ENCODE results near the gene ATP5F1C. TPM values are rescaled to one million over a fixed set of nuclear protein-coding genes. Genes with fewer than 3 reads are reported as not detected.

ATP5F1C gene
- total RNA-seq, 1 experiment from 2014 or later: 167 TPM

DNA sequence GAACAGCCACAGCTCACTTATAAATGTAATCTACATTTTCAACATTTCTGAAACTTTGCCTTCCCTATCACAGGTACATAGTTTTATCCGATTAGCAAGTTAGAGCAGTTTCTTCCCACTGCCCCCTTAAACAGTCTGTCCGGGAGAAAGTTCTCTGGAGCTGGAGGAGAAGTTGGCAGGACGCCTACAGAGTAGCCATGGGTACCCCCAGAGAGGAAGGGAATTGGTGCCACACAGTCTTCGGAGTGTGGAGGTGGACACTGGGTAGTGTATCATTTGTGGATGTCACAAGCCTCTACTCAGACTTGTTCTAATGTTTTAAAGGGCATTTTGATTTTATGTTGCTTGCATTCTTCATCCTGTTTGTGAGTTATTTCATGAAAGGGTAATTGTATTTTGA, 69.3 kb downstream of the ATP5F1C start:
- Histone ChIP-seq H3K9me3 (ENCODE audit: low read length) (no peaks in the 10 kb centered on the region), H3K9ac (ENCODE audit: low read length) (no peak overlapping the region), H3K4me1 (ENCODE audit: insufficient read depth, low read length) (no peaks in the 10 kb centered on the region), H3K36me3 (ENCODE audit: low read depth, low read length) (no peaks in the 10 kb centered on the region; the same call in 1 of the 2 replicates), H3K4me2 (ENCODE audit: low read length) (no peak overlapping the region), H3K79me2 (ENCODE audit: low read length) (no peaks in the 10 kb centered on the region), H2AFZ (ENCODE audit: low read length) (no peak overlapping the region), H4K20me1 (ENCODE audit: low read length) (no peaks in the 10 kb centered on the region), H3K27ac (ENCODE audit: low read length) (no peak overlapping the region), H3K27me3 (ENCODE audit: low read length) (no peaks in the 10 kb centered on the region), H3K4me3 (ENCODE audit: low read length) (no peak overlapping the region), H3K9me2 (replicated peaks; ENCODE audit: low read length) (no peaks in the 10 kb centered on the region), H3F3A (ENCODE audit: low read length, unreplicated experiment) (no peaks in the 10 kb centered on the region)
- ATAC-seq (no peak), DNase-seq (no peak)
- intact Hi-C loops (cut with micrococcal nuclease): no loop called here
- ChIA-PET CTCF (interaction anchor here (0.6 kb wide), 1 partner anchor 1454 kb away, joined by 4 read pairs; no protein-coding TSS in a partner anchor), POLR2A (ENCODE audit: unreplicated experiment) (interaction anchor here (0.7 kb wide), 1 partner anchor 47 kb away, joined by 10 read pairs; no protein-coding TSS in a partner anchor)
- no TSS peak for BruUV-seq (replicated peaks)
- TF ChIP-seq EZH2phosphoT487 (IDR thresholded peaks at IDR 0.05; ENCODE audit: borderline replicate concordance, low read length): no peak
- TF ChIP-seq EZH2 (IDR thresholded peaks at IDR 0.05; ENCODE audit: low read length, unreplicated experiment): no peak
- TF ChIP-seq, protein P1, sequence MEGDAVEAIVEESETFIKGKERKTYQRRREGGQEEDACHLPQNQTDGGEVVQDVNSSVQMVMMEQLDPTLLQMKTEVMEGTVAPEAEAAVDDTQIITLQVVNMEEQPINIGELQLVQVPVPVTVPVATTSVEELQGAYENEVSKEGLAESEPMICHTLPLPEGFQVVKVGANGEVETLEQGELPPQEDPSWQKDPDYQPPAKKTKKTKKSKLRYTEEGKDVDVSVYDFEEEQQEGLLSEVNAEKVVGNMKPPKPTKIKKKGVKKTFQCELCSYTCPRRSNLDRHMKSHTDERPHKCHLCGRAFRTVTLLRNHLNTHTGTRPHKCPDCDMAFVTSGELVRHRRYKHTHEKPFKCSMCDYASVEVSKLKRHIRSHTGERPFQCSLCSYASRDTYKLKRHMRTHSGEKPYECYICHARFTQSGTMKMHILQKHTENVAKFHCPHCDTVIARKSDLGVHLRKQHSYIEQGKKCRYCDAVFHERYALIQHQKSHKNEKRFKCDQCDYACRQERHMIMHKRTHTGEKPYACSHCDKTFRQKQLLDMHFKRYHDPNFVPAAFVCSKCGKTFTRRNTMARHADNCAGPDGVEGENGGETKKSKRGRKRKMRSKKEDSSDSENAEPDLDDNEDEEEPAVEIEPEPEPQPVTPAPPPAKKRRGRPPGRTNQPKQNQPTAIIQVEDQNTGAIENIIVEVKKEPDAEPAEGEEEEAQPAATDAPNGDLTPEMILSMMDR (conservative IDR thresholded peaks at IDR 0.05; ENCODE audit: low read depth, low read length): no peak

Other genes starting within 250 kb of the ATP5F1C start
- gene ITIH5, start 121.2 kb upstream of the ATP5F1C start, total RNA-seq (2014; rRNA removed): not detected in 2 replicates
- gene ITIH2, start 84.9 kb upstream of the ATP5F1C start, total RNA-seq (2014; rRNA removed): not detected in 2 replicates
- 2.4 and 7.3 TPM in 2 replicates for gene KIN, start 184 bp upstream of the ATP5F1C start, total RNA-seq (2014; rRNA removed)
- 1.2 and 2.0 TPM in 2 replicates for gene TAF3, start 30.3 kb downstream of the ATP5F1C start, total RNA-seq (2014; rRNA removed)